ENCODE data around the gene TSPO.

The TSPO gene

DNA sequence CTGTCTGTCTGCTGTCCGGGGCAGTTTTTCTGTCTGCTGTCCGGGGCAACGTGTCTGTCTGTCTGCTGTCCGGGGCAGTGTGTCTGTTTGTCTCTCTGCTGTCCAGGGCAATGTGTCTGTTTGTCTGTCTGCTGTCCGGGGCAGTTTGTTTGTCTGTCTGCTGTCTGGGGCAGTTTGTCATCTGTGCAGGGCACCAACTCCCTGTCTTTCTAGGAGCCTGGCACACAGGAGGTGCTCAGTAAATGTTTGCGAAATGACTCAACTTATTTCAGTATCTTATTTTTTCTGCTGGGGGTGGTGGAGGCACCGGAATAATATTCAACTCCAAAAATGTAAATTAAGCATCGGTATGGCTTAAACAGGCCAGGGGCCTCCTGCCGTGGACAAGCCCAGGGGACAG lies 47.6 kb downstream of the TSPO start:
- Histone ChIP-seq H3K4me1 (ENCODE audit: insufficient read depth, low read length) (peaks cover 4% of the 10 kb centered on the region), H3K4me3 (ENCODE audit: low read length) (no peak overlapping the region), H2AFZ (ENCODE audit: low read depth, low read length) (no peak overlapping the region), H3K9me3 (ENCODE audit: low read length) (no peaks in the 10 kb centered on the region), H3K27me3 (ENCODE audit: insufficient read depth, low read length) (peaks cover 10% of the 10 kb centered on the region), H3K36me3 (ENCODE audit: insufficient read depth, low read length) (no peaks in the 10 kb centered on the region)

DNA sequence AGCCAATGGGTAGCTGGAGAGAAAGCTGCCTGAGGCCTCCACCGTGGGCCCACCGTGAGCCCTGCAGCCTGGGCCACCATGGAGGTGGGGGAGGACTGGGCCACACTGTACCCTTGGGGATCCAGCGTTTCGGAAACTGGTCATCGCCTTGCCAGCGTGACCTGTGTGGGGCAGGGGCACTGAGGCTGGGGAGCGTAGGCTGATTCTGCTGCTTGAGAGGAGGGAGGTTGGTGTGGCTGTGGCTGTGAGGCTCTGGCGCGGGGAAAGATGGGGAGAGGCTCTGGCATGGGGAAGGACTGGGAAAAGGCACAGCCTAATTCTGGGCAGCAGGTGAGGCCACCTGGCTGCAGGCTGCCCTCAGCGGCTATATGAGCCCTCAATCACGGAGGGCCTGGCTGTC lies 48.2 kb downstream of the TSPO start:
- no peaks in the 10 kb centered on the region for H3K9me3 ChIP-seq (ENCODE audit: low read length)
- H2AFZ ChIP-seq (ENCODE audit: low read depth, low read length): no peak overlapping the region
- peaks cover 10% of the 10 kb centered on the region for H3K27me3 ChIP-seq (ENCODE audit: insufficient read depth, low read length)
- H3K4me1 ChIP-seq (ENCODE audit: insufficient read depth, low read length): peaks cover 4% of the 10 kb centered on the region
- H3K36me3 ChIP-seq (ENCODE audit: insufficient read depth, low read length): no peaks in the 10 kb centered on the region
- no peak overlapping the region for H3K4me3 ChIP-seq (ENCODE audit: low read length)

DNA sequence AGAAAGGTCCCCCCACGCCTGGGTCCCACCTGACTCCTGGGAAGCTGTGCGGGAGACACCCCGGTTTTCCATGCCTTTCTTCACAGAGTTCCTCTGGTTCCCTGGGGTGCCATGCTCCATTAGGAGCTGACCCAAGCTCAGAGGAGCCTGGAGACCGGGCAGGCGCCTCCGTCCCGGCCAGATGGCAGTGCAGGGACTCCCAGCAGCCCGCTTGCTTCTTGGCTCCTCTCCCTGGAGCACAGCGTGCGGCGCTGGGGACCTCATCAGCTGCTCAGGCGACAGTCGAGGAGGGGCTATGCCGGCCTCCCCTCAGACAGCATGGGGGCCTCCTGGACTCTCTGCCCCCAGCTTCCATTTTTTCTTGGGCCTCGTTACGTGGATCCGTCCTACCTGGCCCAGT lies 48.7 kb downstream of the TSPO start:
- Histone ChIP-seq H2AFZ (ENCODE audit: low read depth, low read length) (no peak overlapping the region), H3K4me1 (ENCODE audit: insufficient read depth, low read length) (peaks cover 4% of the 10 kb centered on the region), H3K9me3 (ENCODE audit: low read length) (no peaks in the 10 kb centered on the region), H3K27me3 (ENCODE audit: insufficient read depth, low read length) (peaks cover 10% of the 10 kb centered on the region), H3K4me3 (ENCODE audit: low read length) (no peak overlapping the region), H3K36me3 (ENCODE audit: insufficient read depth, low read length) (no peaks in the 10 kb centered on the region)

DNA sequence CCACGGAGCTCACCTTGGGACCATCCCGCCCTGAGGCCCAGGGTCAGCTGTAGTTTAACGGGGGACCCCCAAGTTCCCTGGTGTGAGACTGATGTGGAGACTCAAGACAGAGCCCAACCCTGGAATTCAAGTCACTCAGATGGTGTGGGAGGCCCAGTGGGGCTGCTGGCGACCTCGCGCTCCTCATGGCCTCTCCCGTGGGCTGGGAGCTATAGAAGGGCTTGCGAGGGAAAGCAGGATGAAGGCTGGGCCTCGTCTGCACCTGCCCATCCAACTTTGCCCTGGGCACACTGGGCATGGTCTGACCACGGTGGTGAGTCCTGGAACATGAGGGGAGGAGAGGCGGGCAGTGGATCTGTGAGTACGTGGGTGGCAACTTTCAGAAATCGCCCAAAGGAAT lies 49.2 kb downstream of the TSPO start:
- peaks cover 10% of the 10 kb centered on the region for H3K27me3 ChIP-seq (ENCODE audit: insufficient read depth, low read length)
- no peaks in the 10 kb centered on the region for H3K36me3 ChIP-seq (ENCODE audit: insufficient read depth, low read length)
- no peaks in the 10 kb centered on the region for H3K9me3 ChIP-seq (ENCODE audit: low read length)
- no peak overlapping the region for H3K4me3 ChIP-seq (ENCODE audit: low read length)
- no peak overlapping the region for H2AFZ ChIP-seq (ENCODE audit: low read depth, low read length)
- peaks cover 4% of the 10 kb centered on the region for H3K4me1 ChIP-seq (ENCODE audit: insufficient read depth, low read length)

DNA sequence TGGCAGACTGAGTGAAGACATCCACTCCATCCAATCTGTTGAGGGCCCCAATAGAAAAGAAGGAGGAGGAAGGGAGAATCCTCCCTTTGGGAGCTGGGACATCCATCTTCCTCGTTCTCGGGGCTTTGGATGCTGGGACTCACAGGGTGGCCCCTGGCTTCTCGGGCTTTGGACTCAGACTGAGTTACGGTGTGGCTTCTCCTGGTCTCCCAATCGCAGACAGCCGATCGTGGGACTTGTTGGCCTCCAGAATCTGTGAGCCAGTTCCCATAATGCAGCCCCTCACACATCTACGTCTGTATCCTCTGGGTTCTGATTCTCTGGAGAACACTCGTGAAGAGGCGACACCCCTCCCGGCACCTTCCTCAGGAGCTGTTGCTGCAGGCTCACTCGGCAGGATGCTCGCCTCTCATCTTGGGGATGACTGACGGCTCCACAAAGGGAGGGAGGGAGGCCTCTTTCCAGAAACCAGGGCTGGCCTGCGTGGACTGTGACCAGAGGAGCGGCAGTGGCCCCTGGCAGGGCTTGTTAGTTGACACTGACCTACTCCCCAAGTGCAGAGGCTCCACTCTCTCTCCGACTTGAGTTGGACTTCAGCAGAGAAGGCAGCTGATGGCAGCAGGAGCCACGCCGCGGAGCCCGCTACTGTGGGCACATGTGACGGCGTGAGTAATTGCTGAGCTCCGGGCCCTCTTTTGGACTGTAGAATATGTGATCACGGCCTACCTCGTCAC lies 50.3 kb downstream of the TSPO start:
- H3K27me3 ChIP-seq (ENCODE audit: insufficient read depth, low read length): peaks cover 10% of the 10 kb centered on the region
- H3K4me3 ChIP-seq (ENCODE audit: low read length): no peak overlapping the region
- no peaks in the 10 kb centered on the region for H3K36me3 ChIP-seq (ENCODE audit: insufficient read depth, low read length)
- H3K9me3 ChIP-seq (ENCODE audit: low read length): no peaks in the 10 kb centered on the region
- no peak overlapping the region for H2AFZ ChIP-seq (ENCODE audit: low read depth, low read length)
- H3K4me1 ChIP-seq (ENCODE audit: insufficient read depth, low read length): peaks cover 4% of the 10 kb centered on the region

DNA sequence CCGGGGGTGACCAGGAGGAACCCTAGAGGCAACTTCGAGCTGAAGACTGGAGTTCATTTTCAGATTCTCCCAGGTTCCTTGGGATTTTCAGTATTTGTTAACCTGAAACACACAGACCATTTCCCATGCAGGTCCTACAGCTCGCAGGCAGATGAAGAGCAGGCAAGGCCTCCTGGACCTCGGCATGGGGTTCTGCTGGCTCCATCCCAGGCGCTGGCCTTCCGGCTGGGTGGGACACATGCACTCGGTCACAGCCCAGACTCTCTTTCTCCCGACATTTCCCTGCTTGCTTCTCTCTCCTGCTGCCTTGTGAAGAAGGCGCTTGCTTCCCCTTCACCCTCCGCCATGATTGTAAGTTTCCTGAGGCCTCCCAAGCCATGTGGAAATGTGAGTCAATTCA lies 51.0 kb downstream of the TSPO start:
- peaks cover 9% of the 10 kb centered on the region for H3K27me3 ChIP-seq (ENCODE audit: insufficient read depth, low read length)
- H3K4me3 ChIP-seq (ENCODE audit: low read length): no peak overlapping the region
- no peaks in the 10 kb centered on the region for H3K36me3 ChIP-seq (ENCODE audit: insufficient read depth, low read length)
- H2AFZ ChIP-seq (ENCODE audit: low read depth, low read length): no peak overlapping the region
- no peaks in the 10 kb centered on the region for H3K9me3 ChIP-seq (ENCODE audit: low read length)
- peaks cover 4% of the 10 kb centered on the region for H3K4me1 ChIP-seq (ENCODE audit: insufficient read depth, low read length)

DNA sequence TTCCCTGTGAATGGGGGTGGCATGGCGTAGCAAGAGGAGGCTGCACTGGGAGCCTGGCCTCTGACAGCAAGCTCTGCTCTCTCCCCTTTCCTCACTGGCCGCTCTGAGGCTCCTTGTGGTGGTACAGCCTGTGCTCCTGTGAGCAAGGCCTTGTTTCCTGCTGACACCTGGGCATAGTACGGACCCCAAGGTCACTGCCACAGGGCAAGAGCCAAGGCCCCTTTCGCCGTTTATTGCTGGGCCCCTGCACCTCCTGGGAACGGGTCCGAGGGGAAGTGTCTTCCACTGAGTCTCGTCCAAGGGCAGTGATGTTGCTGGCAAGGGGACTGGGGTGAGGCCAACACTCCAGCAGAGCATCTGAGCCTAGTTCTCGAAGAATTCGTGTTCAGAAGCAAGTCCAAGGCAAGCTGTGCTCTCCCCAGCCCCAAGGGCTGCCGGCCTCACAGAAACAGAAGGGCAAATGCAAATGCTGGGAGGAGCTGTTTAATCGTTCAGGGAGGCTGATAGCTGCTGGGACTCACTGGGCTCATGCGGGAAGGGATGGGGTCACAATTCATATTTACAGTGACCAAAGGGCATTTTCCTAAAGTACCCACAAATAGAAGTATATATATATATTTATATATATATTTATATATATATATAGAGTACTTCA lies 51.5 kb downstream of the TSPO start:
- Histone ChIP-seq H3K27me3 (ENCODE audit: insufficient read depth, low read length) (peaks cover 6% of the 10 kb centered on the region), H3K4me3 (ENCODE audit: low read length) (no peak overlapping the region), H3K4me1 (ENCODE audit: insufficient read depth, low read length) (peaks cover 4% of the 10 kb centered on the region), H3K36me3 (ENCODE audit: insufficient read depth, low read length) (no peaks in the 10 kb centered on the region), H2AFZ (ENCODE audit: low read depth, low read length) (no peak overlapping the region), H3K9me3 (ENCODE audit: low read length) (no peaks in the 10 kb centered on the region)

DNA sequence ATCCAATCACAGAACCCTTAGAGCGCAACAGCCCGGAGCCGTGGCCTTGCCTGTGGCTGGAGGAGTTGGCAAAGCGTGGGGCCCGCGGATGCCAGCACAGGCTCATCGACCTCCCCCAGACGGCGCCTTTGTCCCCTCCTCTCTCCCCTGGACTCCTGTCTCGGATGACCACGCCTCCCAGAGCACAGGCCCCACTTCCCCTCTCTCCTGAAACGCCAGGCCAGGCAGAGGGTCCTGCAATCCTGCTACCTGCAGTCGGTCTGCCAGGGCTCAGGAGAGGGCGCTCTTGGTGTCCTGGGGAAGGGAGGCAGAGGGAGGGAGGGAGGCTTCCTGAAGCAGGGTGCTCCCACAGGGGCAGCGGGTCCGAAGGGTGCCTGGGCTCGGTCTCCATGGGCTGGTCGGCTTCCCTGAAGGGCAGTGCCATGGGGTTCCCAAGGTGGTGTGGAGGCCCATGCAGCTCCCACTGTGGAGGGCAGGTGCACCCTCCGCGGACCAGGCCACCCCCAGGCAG lies 52.2 kb downstream of the TSPO start:
- no peak overlapping the region for H2AFZ ChIP-seq (ENCODE audit: low read depth, low read length)
- H3K9me3 ChIP-seq (ENCODE audit: low read length): no peaks in the 10 kb centered on the region
- no peak overlapping the region for H3K4me3 ChIP-seq (ENCODE audit: low read length)
- H3K36me3 ChIP-seq (ENCODE audit: insufficient read depth, low read length): no peaks in the 10 kb centered on the region
- H3K4me1 ChIP-seq (ENCODE audit: insufficient read depth, low read length): peaks cover 4% of the 10 kb centered on the region
- H3K27me3 ChIP-seq (ENCODE audit: insufficient read depth, low read length): peaks cover 4% of the 10 kb centered on the region

DNA sequence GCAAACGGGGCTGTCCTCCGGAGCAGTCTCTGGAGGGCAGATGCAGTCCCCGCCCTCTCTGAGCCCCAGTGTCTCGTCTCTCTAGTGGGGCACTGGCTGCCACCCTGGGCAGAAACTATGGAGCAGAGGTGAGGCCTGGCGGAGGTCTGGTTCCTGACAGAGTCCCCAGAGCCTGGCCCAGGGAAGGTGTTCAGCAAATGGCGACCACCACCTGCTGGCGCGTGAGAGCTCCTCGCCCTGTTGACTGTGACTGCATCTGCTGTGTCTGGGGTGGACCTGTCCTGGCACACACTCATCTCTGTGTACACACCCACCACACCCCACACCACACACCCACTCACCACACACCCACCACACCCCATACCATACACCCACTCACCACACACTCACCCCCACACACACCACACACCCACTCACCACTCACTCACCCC lies 53.9 kb downstream of the TSPO start:
- no peaks in the 10 kb centered on the region for H3K36me3 ChIP-seq (ENCODE audit: insufficient read depth, low read length)
- H3K4me3 ChIP-seq (ENCODE audit: low read length): no peak overlapping the region
- no peak overlapping the region for H2AFZ ChIP-seq (ENCODE audit: low read depth, low read length)
- no peaks in the 10 kb centered on the region for H3K9me3 ChIP-seq (ENCODE audit: low read length)
- H3K4me1 ChIP-seq (ENCODE audit: insufficient read depth, low read length): peaks cover 4% of the 10 kb centered on the region
- peaks cover 2% of the 10 kb centered on the region for H3K27me3 ChIP-seq (ENCODE audit: insufficient read depth, low read length)

DNA sequence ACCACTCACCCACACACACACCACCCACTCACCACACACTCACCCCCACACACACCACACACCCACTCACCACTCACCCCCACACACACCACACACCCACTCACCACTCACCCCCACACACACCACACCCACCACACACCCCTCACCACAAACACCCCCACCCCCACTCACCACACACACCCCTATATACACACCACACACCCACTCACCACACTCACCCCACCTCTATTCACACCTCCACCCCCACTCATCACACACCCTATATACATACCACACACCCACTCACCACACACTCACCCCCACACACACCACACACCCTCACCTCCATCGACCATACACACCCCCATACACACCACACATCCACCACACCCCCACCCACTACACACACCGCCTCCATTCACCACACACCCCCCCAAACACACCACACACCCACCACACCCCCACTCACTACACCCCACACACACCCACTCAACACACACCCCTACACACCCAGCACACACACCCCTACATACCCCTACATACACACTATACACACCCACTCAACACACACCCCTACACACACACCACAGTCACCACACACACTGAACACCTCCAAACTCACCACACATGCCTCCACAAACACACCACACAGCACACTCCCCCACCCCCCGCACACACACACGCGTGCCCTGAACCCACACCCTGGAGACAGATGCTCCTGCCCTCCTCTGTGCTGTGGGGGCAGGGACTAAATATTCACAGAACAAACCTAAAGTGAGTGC lies 54.6 kb downstream of the TSPO start:
- Histone ChIP-seq H3K27me3 (ENCODE audit: insufficient read depth, low read length) (peaks cover 2% of the 10 kb centered on the region), H3K36me3 (ENCODE audit: insufficient read depth, low read length) (no peaks in the 10 kb centered on the region), H3K9me3 (ENCODE audit: low read length) (no peaks in the 10 kb centered on the region), H2AFZ (ENCODE audit: low read depth, low read length) (no peak overlapping the region), H3K4me3 (ENCODE audit: low read length) (no peak overlapping the region), H3K4me1 (ENCODE audit: insufficient read depth, low read length) (peaks cover 4% of the 10 kb centered on the region)

DNA sequence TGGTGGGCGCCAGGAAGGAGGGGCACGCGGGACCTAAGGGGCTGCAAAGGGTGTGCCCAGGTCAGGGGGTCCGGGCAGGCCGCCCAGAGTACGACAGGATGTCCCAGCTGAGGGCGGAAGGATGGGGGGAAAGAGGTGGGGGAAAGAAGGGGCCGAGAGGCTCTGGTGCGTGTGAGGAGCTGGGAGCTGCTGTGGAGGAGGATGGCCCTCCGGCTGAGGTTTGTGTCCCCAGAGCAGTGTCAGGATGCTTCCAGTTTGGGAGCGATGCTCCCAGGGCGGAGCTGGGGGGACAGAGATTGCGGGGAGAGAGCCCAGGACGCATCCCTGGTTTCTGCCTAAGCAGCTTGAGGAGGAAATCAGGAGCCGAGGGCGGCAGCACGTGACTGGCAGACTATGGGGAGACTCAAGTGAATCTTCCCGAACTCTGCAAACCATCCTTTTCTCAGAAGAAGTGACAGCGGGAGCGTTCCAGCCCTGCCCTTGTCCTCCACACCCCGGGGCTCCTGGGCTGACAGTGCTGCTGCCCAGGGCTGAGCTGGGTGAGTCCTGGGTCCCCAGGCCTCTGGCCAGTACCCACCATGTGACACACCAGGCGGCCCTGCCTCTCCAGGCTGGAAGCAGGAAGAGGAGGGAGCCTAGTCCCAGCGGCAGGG lies 55.3 kb downstream of the TSPO start:
- Histone ChIP-seq H3K27me3 (ENCODE audit: insufficient read depth, low read length) (peaks cover 2% of the 10 kb centered on the region), H3K9me3 (ENCODE audit: low read length) (no peaks in the 10 kb centered on the region), H3K36me3 (ENCODE audit: insufficient read depth, low read length) (no peaks in the 10 kb centered on the region), H3K4me3 (ENCODE audit: low read length) (no peak overlapping the region), H2AFZ (ENCODE audit: low read depth, low read length) (no peak overlapping the region), H3K4me1 (ENCODE audit: insufficient read depth, low read length) (peaks cover 4% of the 10 kb centered on the region)

DNA sequence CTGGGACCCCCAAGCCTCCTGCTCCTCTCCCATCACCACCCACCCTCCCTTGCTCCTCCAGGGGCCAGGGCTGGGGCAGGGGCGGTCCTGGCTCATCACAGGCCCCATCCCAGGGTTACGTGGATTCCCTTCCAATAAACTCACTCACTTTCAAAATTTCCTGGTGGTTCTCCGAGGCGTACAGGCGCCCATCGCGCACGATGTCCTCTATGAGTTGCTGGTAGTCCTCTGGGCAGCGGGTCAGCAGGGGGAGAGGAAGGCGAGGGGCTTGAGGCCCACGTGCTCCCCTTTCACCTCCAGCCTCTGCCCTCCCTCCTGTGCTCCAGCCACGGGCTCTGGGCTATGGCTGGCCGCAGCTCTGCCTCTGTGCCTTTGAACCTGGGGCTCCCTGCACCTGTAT lies 56.0 kb downstream of the TSPO start:
- Histone ChIP-seq H3K36me3 (ENCODE audit: insufficient read depth, low read length) (no peaks in the 10 kb centered on the region), H3K4me3 (ENCODE audit: low read length) (no peak overlapping the region), H3K9me3 (ENCODE audit: low read length) (no peaks in the 10 kb centered on the region), H3K27me3 (ENCODE audit: insufficient read depth, low read length) (peaks cover 2% of the 10 kb centered on the region), H2AFZ (ENCODE audit: low read depth, low read length) (no peak overlapping the region), H3K4me1 (ENCODE audit: insufficient read depth, low read length) (no peaks in the 10 kb centered on the region)
